ENCODE results near the gene CSK.

Gene CSK

GRCh38 chr15:74843891-74844299 lies 62.0 kb downstream of the CSK start:
- H3F3A ChIP-seq (ENCODE audit: insufficient read depth, low read length), result peaks cover 14% of the 10 kb centered on the region
- H3K9me3 ChIP-seq (replicated peaks; ENCODE audit: insufficient read depth, low read length), result no peaks in the 10 kb centered on the region
- peak overlapping the region; percentile 81 for H3K9ac ChIP-seq (ENCODE audit: low read length)
- peaks cover 7% of the 10 kb centered on the region; the same call in 1 of the 2 replicates for H3K4me1 ChIP-seq (ENCODE audit: low read length)
- peak overlapping the region; percentile 66 for H3K4me3 ChIP-seq (ENCODE audit: low read length)
- H3K9me2 ChIP-seq (replicated peaks; ENCODE audit: insufficient read depth, low read length), result no peaks in the 10 kb centered on the region
- H3K27me3 ChIP-seq (replicated peaks; ENCODE audit: insufficient read depth, low read length), result no peaks in the 10 kb centered on the region
- TF ChIP-seq EZH2 (optimal IDR thresholded peaks at IDR 0.05; ENCODE audit: low read depth, low read length), result no peak
- TF ChIP-seq EZH2phosphoT487 (IDR thresholded peaks at IDR 0.05; ENCODE audit: low read length), result no peak
- TF ChIP-seq CTCF (IDR thresholded peaks at IDR 0.05; ENCODE audit: low read length), result no peak
- no peak overlapping the region for H2AFZ ChIP-seq (ENCODE audit: low read length)
- peak overlapping the region; percentile 77 for H3K4me2 ChIP-seq (ENCODE audit: low read depth, low read length)
- no peak overlapping the region for H3K27ac ChIP-seq (ENCODE audit: low read length)
- H3K79me2 ChIP-seq (ENCODE audit: low read length), result peaks cover 25% of the 10 kb centered on the region
- H4K20me1 ChIP-seq (ENCODE audit: insufficient read depth, low read length), result no peaks in the 10 kb centered on the region
- H3K36me3 ChIP-seq (replicated peaks; ENCODE audit: insufficient read depth, low read length), result no peaks in the 10 kb centered on the region
- DNase-seq, result no peak

- Histone ChIP-seq H3K79me2 (ENCODE audit: low read length) (peaks cover 25% of the 10 kb centered on the region), H3K4me1 (ENCODE audit: low read length) (peaks cover 7% of the 10 kb centered on the region; the same call in 1 of the 2 replicates), H3K9ac (ENCODE audit: low read length) (no peak overlapping the region), H3K4me2 (ENCODE audit: low read depth, low read length) (no peak overlapping the region), H3K27ac (ENCODE audit: low read length) (no peak overlapping the region), H3K4me3 (ENCODE audit: low read length) (no peak overlapping the region), H3K27me3 (replicated peaks; ENCODE audit: insufficient read depth, low read length) (no peaks in the 10 kb centered on the region), H3K9me2 (replicated peaks; ENCODE audit: insufficient read depth, low read length) (no peaks in the 10 kb centered on the region), H3K36me3 (replicated peaks; ENCODE audit: insufficient read depth, low read length) (no peaks in the 10 kb centered on the region), H3F3A (ENCODE audit: insufficient read depth, low read length) (peaks cover 14% of the 10 kb centered on the region), H2AFZ (ENCODE audit: low read length) (no peak overlapping the region), H3K9me3 (replicated peaks; ENCODE audit: insufficient read depth, low read length) (no peaks in the 10 kb centered on the region), H4K20me1 (ENCODE audit: insufficient read depth, low read length) (no peaks in the 10 kb centered on the region)
- TF ChIP-seq CTCF (IDR thresholded peaks at IDR 0.05; ENCODE audit: low read length), result no peak
- no peak for TF ChIP-seq EZH2 (optimal IDR thresholded peaks at IDR 0.05; ENCODE audit: low read depth, low read length)
- no peak for DNase-seq
Observed at GRCh38 chr15:74844319-74845207, 62.7 kb downstream of the CSK start.

GRCh38 chr15:74845208-74845568 lies 63.3 kb downstream of the CSK start:
- no peak overlapping the region for H3K4me3 ChIP-seq (ENCODE audit: low read length)
- DNase-seq, result no peak
- peaks cover 7% of the 10 kb centered on the region; the same call in 1 of the 2 replicates for H3K4me1 ChIP-seq (ENCODE audit: low read length)
- no peak overlapping the region for H3K9ac ChIP-seq (ENCODE audit: low read length)
- H4K20me1 ChIP-seq (ENCODE audit: insufficient read depth, low read length), result no peaks in the 10 kb centered on the region
- no peaks in the 10 kb centered on the region for H3K36me3 ChIP-seq (replicated peaks; ENCODE audit: insufficient read depth, low read length)
- no peak overlapping the region for H3K4me2 ChIP-seq (ENCODE audit: low read depth, low read length)
- H3F3A ChIP-seq (ENCODE audit: insufficient read depth, low read length), result peaks cover 14% of the 10 kb centered on the region
- peaks cover 25% of the 10 kb centered on the region for H3K79me2 ChIP-seq (ENCODE audit: low read length)
- H2AFZ ChIP-seq (ENCODE audit: low read length), result no peak overlapping the region
- no peaks in the 10 kb centered on the region for H3K9me3 ChIP-seq (replicated peaks; ENCODE audit: insufficient read depth, low read length)
- no peaks in the 10 kb centered on the region for H3K27me3 ChIP-seq (replicated peaks; ENCODE audit: insufficient read depth, low read length)
- no peak for TF ChIP-seq EZH2phosphoT487 (IDR thresholded peaks at IDR 0.05; ENCODE audit: low read length)
- TF ChIP-seq CTCF (IDR thresholded peaks at IDR 0.05; ENCODE audit: low read length), result no peak
- TF ChIP-seq EZH2 (optimal IDR thresholded peaks at IDR 0.05; ENCODE audit: low read depth, low read length), result no peak
- no peaks in the 10 kb centered on the region for H3K9me2 ChIP-seq (replicated peaks; ENCODE audit: insufficient read depth, low read length)
- H3K27ac ChIP-seq (ENCODE audit: low read length), result no peak overlapping the region
